SK-N-MC (cell line): Measurements from ENCODE around the gene PTPRN.

ENCODE experiments used
- EZH2 ChIP-seq: fragments of 200-600 bp; sonication (generic); IDR thresholded peaks from one replicate; pipeline ENCODE4 v1.6.1; 2017; ENCODE audit warnings: antibody characterized with exemption
- POLR2AphosphoS5 ChIP-seq: IDR thresholded peaks from 2 replicates; pipeline ENCODE4 v1.6.1; 2012; ENCODE audit warnings: mild to moderate bottlenecking, low read depth, low read length, borderline replicate concordance

GRCh38 chr2:219299372-219299760, 9.8 kb downstream of the PTPRN start:
- TF ChIP-seq EZH2 (no peak), POLR2AphosphoS5 (no peak)
